Smooth muscle cell (in vitro differentiated cells): ENCODE measurements around the gene AGPAT3. TPM values are rescaled to one million over a fixed set of nuclear protein-coding genes. Genes with fewer than 3 reads are reported as not detected.

Experiments
- DNase-seq: peaks from one replicate; lab custom pipeline; 2025; ENCODE audit not compliant: unreplicated experiment; lab: John Stamatoyannopoulos, UW
- H2AFZ ChIP-seq: fragments of 200-600 bp; sonication (generic); 2 replicates; pipeline ENCODE4 v1.6.0; 2016; ENCODE audit warnings: antibody characterized with exemption, low read depth, mild to moderate bottlenecking
- H3F3A ChIP-seq: fragments of 200-600 bp; sonication (generic); 2 replicates; pipeline ENCODE4 v1.6.0; 2017; ENCODE audit warnings: antibody characterized with exemption, low read depth
- H3K27ac ChIP-seq: fragments of 200-600 bp; sonication (generic); 2 replicates; pipeline ENCODE4 v1.5.1; 2016; ENCODE audit warnings: low read depth, mild to moderate bottlenecking
- H3K27me3 ChIP-seq: fragments of 200-600 bp; sonication (generic); 2 replicates; pipeline ENCODE4 v1.6.1; 2016; ENCODE audit warnings: low read depth, mild to moderate bottlenecking
- H3K36me3 ChIP-seq: fragments of 200-600 bp; sonication (generic); 2 replicates; pipeline ENCODE4 v1.5.1; 2016; ENCODE audit warnings: low read depth
- H3K4me1 ChIP-seq: fragments of 200-600 bp; sonication (generic); 2 replicates; pipeline ENCODE4 v1.5.1; 2016; ENCODE audit warnings: low read depth
- H3K4me2 ChIP-seq: fragments of 200-600 bp; sonication (generic); 2 replicates; pipeline ENCODE4 v1.6.0; 2016; ENCODE audit warnings: mild to moderate bottlenecking
- H3K4me3 ChIP-seq: fragments of 200-600 bp; sonication (generic); 2 replicates; pipeline ENCODE4 v1.5.1; 2016; ENCODE audit warnings: mild to moderate bottlenecking
- H3K79me2 ChIP-seq: fragments of 200-600 bp; sonication (generic); 2 replicates; pipeline ENCODE4 v1.6.0; 2016; ENCODE audit warnings: low read depth, mild to moderate bottlenecking
- H3K9ac ChIP-seq: fragments of 200-600 bp; sonication (generic); 2 replicates; pipeline ENCODE4 v1.6.0; 2016; ENCODE audit warnings: low read depth
- H3K9me3 ChIP-seq: fragments of 200-600 bp; sonication (generic); replicated peaks from 2 replicates; pipeline ENCODE4 v1.5.1; 2016; ENCODE audit warnings: low read depth
- H4K20me1 ChIP-seq: fragments of 200-600 bp; sonication (generic); 2 replicates; pipeline ENCODE4 v1.6.0; 2016; ENCODE audit warnings: low read depth
- CTCF ChIP-seq: fragments of 200-600 bp; sonication (generic); IDR thresholded peaks from 2 replicates; pipeline ENCODE4 v1.5.1; 2017; ENCODE audit warnings: borderline replicate concordance, mild to moderate bottlenecking, antibody characterized with exemption; ENCODE audit not compliant: insufficient read depth, poor library complexity, severe bottlenecking
- WGBS: methylation state at CpG from one replicate; pipeline ENCODE4 v1.1.7; 2016; ENCODE audit warnings: low lambda C conversion rate; 5-methylcytosine and 5-hydroxymethylcytosine counted together
- polyA plus RNA-seq: library from polyadenylated mRNA; unstranded; fragments of >200 nt; fragmentation: Nextera tagmentation; extraction: Ambion mirVana; gene quantifications from 2 replicates; pipeline ENCODE4 v1.2.1, GENCODE V29; 2016
- total RNA-seq: library from RNA; depleted of rRNA; stranded (reverse); fragments of >200 nt; gene quantifications from 2 replicates; pipeline ENCODE4 v1.2.3, GENCODE V29; 2014

AGPAT3 gene
- total and polyA plus RNA-seq, 2 experiments from 2014 or later = 10.9 to 17.2 TPM

GRCh38 chr21:43983860-43984420, 118.9 kb downstream of the AGPAT3 start:
- DNase-seq = no peak
- H3K27ac ChIP-seq = no peak overlapping the region
- H3K9ac ChIP-seq = no peak overlapping the region
- WGBS = 93% methylated on average over 23 of the region's 25 CpGs
- H3F3A ChIP-seq = no peaks in the 10 kb centered on the region
- no peaks in the 10 kb centered on the region for H3K4me1 ChIP-seq
- H3K36me3 ChIP-seq = no peaks in the 10 kb centered on the region
- no peaks in the 10 kb centered on the region for H4K20me1 ChIP-seq
- no peaks in the 10 kb centered on the region for H3K27me3 ChIP-seq
- TF ChIP-seq CTCF = no peak
- no peak overlapping the region for H3K4me2 ChIP-seq
- H3K79me2 ChIP-seq = no peaks in the 10 kb centered on the region
- no peak overlapping the region for H2AFZ ChIP-seq
- H3K9me3 ChIP-seq = no peaks in the 10 kb centered on the region
- no peak overlapping the region for H3K4me3 ChIP-seq

DNA sequence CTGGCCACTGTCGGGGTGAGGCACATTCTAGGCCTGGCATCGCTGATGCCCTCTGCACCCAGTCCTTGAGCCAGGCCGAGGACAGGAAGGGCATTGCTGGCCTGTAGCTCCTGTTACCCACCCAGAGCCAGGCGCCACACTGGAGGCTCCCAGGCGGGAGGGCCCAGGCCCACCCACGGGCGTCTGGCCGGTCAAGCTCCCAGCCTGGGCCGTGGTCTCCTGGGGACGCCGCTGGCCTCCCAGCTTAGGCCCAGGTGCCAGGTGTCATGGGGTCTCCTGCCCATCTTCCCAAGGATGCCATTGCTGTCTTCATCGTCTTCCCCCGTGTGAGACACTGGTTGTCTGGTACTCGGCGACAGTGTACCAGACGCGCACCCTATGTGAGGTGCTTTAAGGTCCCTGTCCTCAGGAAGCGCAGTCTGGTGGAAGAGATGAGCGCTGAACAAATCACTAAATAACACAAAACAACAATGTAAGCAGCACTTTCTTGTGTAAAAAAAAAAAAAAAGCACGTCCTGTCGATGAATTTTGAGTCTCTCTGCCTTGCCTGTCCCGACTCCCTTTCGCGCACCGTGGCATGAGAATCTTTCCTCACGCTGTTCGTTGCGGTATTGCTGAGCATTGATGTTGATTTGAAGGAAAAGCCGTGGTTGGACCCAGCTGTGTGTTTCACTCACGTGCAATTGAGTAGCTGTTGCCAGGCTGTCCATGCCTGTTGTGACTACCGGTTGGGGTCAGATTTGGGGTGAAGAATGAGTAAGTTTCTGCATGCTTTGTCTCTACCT, 120.1 kb downstream of the AGPAT3 start:
- H3K9me3 ChIP-seq = no peaks in the 10 kb centered on the region
- H3K4me3 ChIP-seq = no peak overlapping the region
- no peak for TF ChIP-seq CTCF
- no peak overlapping the region for H3K4me2 ChIP-seq
- H3K4me1 ChIP-seq = no peaks in the 10 kb centered on the region
- H3K27me3 ChIP-seq = no peaks in the 10 kb centered on the region
- no peaks in the 10 kb centered on the region for H3K36me3 ChIP-seq
- no peak overlapping the region for H3K9ac ChIP-seq
- H3K79me2 ChIP-seq = no peaks in the 10 kb centered on the region
- WGBS = 93% methylated on average over 31 of the region's 31 CpGs
- no peak overlapping the region for H3K27ac ChIP-seq
- no peaks in the 10 kb centered on the region for H4K20me1 ChIP-seq
- H3F3A ChIP-seq = no peaks in the 10 kb centered on the region
- no peak overlapping the region for H2AFZ ChIP-seq
- no peak for DNase-seq

DNA sequence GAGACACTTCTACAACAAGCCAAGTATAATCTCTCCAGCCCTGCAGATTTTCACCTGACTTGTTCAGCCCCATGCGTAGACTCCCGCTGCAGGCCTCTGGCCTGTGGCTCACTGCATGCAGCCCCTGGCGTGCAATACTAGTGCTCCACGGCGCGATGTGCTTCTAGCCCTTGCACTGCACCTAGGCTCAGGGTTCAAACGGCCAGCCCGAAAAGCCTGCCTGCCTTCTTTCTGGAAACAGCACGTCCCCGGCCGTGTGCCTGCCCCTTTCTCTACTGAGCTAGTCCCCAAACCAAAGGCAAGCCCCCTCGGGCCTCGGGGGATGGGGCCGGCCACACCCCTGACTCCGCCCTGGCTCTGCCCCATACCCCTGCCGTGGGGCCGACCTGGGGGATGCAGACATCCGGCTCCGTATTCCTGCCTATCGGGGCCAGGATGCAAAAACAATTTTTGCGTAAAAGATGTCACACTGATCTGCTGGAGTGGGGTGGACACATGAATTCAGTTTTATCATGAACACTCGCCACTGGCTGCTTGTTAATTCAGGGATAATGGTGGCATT, 120.7 kb downstream of the AGPAT3 start:
- Histone ChIP-seq H4K20me1 (no peaks in the 10 kb centered on the region), H3K4me2 (no peak overlapping the region), H3K4me3 (no peak overlapping the region), H3F3A (no peaks in the 10 kb centered on the region), H3K4me1 (no peaks in the 10 kb centered on the region), H3K36me3 (no peaks in the 10 kb centered on the region), H3K27me3 (no peaks in the 10 kb centered on the region), H2AFZ (no peak overlapping the region), H3K9ac (no peak overlapping the region), H3K79me2 (no peaks in the 10 kb centered on the region), H3K27ac (no peak overlapping the region), H3K9me3 (no peaks in the 10 kb centered on the region)
- DNase-seq = no peak
- no peak for TF ChIP-seq CTCF
- 45% methylated on average over 22 of the region's 22 CpGs for WGBS
